Inflammatory macrophage treated with lipopolysaccharide for 1 hour (primary cell): ENCODE results near the gene SEC31A.
A peak's percentile ranks its signal among the peaks of the same experiment; 100 is the strongest.
"Not testable (repeated sequence)": the region's sequence is repeated elsewhere in the genome, so short reads cannot be mapped to it uniquely, and the experiment has no call there.

ENCODE experiments used
- DNase-seq, 2 donors: peaks; one replicate each; pipeline ENCODE4 v3.0.0-alpha.2; 2020 to 2022

SEC31A gene

DNA sequence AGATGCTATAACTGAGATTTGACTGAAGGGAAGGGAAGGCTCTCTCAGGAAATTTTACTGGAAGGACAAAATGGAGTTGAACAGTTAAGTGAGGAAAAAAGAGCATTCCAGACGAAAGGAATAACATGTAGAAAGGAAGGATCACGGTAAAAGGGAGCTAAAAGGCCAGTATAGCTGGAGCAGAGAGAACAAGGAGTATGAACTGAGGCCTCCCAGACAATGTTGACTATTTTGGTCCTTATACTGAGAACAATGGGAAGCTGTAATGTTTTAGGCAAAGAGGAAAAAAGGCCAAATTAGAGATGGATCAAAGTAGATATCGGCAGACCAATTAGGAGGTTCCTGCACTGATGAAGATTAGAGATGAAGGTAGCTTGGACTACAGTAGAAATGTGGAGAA, 65.5 kb downstream of the SEC31A start:
- DNase-seq: no peak

DNA sequence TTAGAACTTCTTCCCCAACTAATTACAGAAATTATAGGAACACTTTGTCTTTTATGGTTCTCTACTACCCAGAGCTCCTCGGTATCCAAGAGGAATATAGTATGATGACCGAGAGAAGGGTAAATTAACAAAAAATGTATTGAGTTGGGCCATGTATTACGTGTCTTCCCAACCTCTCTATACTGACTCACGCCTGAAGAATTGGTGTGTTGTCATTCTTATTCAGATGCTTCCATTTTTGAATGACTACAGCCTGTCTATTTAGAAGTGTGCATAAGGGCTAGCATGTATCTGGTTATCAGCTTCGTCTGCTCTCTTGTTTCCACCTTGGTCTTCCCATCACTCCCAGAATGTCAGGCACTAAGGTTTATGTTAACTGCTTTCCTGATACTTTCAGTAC, 67.9 kb downstream of the SEC31A start:
- no peak for DNase-seq

DNA sequence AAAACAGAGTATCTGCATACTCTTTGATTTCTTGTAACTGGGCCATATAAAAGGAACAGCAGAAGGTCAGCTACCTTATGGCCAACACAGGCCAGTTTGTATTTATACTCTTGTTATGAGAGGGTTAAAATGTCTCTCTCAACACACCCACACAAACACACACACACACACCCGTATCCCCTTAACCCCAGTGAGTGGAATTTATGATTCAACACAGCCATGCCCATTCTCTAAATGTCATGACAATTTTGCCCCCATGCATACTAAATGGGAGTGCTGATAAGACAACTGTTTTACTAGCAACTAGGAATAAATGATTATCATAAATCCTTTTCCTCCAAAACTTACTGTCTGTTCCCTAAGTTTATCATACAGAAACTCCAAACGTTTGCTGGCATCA, 70.3 kb downstream of the SEC31A start:
- no peak for DNase-seq

DNA sequence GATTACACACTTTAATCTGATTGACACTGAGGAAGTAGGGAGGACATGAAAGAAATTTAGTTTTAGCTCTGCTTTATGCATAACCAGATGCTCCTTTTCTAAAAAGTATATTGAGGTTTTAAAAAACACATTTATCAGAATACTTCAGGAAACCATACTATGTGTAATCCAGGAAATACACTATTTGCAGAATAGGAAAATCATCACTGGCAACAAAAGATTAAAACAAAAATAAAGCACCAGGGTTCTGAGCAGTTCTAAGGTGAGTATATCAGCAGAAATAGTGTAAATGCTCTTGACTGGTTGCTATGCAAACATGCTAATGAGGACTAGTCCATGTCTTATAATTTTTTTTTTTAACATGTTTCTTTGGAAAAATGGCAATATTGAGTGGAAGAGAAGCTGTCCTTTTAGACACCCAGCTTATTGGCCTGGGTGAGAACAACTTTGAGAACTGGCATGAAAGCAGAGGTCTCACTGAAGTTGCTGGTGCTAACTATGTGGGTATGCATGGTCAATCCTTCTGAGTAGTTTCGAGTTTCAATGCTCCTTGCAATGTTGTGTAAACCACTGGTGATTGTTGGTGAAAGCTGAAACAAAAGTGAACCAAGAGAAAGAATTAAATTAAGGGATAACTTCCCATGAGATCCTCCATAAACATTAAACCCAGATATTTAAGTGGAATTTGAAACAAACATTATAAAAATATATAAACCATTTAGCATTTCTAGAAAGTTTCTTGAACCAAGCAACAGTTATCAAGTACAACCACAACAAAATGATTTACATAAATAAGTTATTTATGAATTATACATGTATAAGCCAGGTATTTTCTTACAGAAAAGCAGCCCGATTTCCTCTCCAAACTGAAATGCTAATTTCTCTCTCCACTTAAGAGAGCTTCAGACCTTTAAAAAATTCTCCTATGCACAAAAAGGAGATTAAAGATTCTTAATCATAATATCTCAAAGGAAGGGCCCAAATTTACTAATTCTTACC, 72.0 kb downstream of the SEC31A start:
- no peak for DNase-seq

DNA sequence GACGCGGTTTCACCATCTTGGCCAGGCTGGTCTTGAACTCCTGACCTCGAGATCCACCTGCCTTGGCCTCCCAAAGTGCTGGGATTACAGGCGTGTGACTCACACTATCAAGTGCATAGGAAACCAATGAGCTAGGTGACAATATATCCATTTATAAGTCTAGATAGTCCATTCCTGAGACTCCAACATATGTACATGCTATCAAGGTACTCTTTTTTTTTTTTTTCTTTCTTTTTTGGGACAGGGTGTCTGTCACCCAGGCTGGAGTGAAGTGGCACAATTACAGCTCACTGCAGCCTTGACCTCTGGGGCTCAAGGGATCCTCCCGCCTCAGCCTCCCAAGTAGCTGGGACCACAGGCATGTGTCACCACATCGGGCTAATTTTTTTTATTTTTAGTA, 74.1 kb downstream of the SEC31A start:
- DNase-seq: not testable (repeated sequence)

DNA sequence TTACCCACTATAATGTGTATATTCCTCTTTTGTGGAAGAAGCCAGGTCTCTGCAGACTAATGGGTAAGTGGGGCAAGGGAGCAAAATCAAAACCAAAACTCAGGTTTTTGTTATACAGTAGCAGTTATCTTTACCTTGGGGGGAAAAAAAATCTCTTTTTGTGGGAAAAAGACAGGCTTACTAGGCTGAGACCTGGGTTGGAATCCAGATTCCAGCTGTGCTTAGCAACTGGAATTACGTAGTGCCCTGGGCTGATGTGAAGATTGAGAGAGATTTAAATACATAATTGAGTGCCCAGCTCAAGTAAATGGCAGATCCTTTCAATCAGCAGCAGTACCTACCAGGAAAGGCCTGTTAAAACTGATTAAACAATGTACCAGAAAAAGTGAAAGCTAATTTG, 76.9 kb downstream of the SEC31A start:
- DNase-seq: no peak

DNA sequence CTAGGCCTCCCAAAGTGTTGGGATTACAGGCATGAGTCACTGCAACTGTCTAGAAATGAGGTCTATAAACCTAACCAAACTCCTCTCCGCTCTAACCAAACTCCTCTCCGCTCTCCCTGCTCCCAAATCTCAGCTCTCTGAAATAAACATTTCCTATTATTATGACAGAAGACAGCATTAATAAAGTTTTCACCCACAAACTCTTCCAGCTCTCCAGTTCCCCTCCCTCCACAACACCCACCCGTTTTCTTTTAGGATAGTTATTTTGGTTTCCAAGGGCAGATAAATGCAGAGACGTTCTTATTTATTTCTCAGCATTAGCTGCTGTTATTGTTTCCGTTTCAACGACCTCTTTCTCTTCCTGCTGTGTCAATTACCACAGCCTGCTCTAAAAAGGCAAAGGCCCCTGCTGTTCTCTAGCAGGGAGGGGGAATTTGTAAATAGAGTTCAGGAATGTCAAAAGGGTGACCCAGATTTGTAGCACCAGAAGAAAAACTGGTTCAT, 79.1 kb downstream of the SEC31A start:
- no peak for DNase-seq

DNA sequence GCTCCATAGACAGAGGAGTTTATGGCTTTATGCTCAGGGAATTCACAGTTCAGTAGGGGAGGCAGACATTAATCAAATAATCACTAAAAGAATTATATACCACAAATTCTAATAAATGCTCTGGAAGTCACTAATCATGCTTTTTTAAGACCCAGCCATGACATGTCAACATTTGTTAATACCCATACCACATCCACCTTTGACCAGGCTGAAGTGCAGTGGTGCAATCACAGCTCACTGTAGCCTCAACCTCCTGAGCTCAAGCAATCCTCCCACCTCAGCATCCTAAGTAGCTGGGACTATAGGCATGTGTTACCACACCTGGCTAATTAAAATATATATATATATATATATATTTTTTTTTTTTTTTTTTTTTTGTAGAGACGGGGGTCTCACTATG, 79.6 kb downstream of the SEC31A start:
- DNase-seq: no peak

DNA sequence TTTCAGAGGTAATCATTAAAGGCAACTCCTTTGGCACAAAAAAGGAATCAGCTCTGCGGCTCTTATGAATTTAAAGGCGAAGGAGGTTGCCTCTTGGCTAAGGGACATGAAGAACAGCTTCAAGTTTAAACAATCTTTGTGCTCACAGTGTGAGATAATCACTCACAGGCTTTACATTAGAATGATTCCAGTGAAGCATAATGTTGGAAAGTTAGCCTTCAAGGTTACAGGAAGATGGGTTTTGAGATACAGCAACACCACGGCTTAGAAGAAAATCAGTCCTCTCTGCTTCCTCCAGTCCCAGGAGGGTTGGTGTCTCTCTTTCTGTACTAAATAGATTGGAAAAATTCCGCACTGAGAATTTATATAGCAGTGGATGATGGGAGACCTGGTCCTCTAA, 80.8 kb downstream of the SEC31A start:
- no peak for DNase-seq

DNA sequence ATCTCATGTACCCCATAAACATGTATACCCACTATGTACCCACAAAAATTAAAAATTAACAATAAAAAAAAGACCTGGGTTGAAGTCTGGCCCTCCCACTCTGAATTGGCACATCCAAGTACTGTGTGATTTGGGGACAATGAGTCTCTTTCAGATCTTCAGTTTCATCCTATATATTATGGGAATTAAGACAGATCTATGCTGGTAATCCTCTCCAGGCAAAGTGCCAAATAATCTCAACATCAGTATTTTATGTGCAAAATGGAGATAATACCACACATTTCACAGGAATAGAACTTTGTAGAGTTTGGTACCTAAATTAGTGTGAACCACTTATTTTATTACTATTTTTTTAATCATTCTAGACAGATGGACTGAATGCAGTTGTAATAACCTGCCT, 81.3 kb downstream of the SEC31A start:
- no peak for DNase-seq

DNA sequence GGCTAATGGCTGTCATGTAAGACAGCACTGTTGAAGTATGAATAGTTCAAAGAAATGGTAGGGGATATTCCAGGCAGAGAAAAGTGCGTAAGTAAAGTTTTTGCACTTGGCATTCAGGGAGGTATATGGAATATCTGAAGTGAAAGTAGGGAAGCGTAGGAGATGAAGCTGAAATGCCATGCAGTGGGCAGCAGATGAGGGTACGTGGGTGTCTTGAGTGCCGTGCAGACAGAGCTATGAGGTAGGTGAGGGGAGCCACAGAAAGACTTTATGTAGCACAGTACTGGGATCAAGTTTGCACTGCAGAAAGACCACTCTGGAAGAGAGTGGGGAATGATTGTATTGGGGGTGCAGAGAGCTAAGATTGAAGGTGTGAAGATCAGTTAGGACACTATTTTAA, 87.2 kb downstream of the SEC31A start:
- no peak for DNase-seq

DNA sequence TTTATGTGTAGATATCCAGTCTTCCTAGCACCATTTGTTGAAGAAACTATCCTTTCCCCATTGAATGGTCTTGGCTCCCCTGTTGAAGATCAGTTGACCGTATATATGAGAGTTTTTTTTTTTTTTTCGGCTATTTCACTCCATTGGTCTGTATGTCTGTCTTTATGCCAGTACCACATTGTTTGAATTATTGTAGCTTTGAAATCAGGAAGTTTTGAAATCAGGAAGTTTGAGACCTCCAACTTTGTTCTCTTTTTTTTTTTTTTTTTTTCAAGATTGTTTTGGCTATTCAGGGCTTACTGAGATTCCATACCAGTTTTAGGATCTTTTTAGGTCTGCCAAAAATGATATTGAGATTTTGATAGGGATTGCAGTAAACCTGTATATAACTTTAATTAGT, 88.0 kb downstream of the SEC31A start:
- DNase-seq: peak; percentile 30 to 37

DNA sequence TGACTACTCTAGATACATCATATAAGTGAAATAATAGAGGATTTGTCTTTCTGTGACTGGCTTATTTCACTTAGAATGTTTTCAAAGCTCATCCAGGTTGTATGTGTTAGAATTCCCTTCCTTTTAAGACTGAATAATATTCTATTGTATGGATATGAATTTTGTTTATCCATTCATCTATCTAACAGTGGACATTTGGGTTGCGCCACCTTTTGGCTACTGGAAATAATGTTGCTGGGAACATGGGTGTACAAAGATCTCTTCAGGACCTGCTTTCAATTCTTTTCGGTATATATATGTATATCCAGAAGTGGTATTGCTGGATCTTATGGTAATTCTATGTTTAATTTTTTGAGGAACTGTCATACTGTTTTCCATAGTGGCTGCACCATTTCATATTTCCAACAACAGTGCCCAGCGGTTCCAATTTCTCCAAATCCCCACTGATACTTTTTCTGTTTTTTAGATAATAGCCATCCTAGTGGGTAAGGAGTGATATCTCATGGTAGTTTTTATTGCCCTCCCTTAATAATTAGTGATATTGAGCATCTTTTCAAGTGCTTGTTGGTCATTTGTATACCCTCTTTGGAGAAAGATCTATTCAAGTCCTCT, 88.9 kb downstream of the SEC31A start:
- DNase-seq: no peak

DNA sequence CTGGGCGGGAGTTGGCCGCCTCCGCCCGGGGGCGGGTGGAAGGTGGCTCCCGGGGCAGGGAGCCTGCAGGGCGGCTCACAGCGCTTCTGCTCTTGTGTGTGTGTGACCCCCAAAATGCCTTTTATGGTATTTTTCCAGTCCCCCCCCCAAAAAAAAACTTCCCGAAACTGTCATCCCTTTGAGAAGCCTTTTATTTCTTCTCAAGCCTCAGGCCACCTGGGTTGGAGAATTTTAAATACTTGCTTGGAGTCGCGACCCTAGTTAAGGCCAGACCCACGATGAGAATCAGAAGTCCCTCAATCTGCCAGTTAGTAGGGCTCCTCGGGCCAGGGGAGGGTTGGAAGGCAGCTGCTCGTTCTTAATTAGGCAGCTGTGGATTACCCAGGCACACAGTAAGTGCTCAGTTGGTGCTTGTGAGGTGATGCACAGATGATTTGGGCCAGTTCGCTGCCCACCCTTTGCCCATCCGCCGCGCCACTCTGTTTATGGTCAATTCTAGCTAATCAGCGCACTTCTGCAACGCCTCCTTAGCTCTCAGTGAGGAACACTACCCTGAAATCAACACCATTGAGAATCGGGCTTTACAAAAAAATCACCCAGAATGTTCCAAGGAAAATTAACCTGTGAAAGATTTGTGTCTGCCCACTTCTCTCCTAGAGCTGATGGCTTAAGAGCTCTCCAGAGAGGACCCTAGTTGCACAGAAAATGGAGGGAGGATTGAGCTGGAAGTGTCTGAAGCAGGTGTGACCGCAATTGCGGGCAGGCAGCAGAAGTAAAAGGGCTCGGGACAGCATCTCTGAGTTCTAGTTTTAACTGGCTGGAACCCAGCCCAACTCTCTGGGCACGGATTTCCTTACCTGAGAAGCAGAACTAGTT, 91.7 kb downstream of the SEC31A start:
- DNase-seq: no peak

DNA sequence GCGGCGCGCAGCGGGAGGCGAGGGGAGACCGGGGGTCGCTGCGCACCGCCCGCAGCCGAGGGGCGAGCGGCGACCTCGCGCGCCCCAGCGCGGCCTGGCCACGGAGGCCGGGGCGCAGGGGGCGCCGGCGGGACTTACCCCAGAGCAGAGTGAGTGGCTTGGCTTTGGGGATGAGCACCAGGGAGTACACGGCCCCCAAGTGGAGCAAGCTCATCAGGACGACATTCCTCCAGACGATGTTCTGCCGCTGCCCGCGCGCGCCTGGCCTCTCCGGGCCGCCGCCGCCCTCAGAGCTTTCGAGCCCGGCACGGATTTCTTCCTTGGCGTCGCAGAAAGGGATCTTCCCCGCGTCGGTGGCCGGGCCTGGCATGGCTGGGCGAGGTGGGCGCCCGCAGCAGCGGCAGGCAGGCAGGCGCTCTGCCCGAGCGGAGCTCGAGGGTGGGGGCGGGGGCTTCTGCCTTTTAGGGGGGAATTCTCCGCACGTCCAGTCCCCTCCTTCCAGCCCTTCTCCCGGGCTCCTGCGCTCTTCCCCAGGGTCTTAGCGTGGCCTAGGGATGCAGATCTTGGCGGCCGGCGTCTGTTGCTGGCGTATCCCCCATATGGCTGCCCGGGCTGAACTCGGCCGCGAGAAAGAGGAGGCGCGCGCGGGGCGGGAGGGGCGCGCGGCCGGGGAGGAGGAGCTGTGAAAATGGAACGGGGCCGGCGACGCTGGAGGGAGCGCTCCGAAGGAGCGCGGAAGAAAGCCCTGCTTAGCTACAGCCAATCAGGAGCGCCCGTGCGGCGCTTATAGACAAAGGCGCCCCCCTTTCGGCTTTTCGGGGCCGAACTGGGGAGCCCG, 92.6 kb downstream of the SEC31A start, which contains the start of gene SCD5:
Gene SCD5, minus strand, starts transcription at position 629 of the 838 bp plus-strand sequence. Its CDS starts 259 bp downstream, at position 370.
- DNase-seq: peak in 1 of 2 donors; percentile 40

DNA sequence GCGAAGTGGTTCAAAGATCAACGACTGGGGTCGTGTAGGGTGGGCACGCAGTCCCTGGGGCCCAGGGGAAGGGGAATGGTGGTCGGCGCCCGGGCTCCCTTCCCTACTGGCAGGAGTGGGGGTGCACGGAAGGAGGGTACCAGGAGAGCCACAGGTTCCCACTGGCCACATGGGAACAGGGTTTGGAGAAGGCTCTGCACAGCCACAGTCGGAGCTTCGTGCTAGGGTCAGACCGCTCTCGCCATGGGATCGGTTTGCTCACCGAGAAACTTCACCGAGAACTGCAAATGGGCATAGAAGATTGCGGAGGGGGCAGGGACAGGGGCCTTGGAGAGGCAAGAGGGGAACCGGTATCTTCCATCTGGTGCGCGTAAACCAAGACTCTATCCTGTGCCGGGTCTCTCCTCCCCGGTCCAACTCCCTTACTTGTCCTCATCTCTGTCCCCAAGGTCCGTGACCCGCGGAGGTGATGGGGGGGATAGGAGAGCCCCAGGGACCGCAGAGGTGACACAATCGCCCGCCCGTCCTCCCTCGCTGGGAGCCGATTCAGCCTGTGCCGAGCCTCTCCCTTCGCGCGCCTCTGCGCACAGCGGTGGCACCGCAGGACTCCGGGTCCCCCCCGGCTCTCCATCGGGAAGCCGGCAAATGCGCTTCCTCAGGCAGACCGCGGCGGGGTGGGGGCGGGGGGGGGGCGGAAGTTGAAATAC, 93.4 kb downstream of the SEC31A start:
- no peak for DNase-seq

DNA sequence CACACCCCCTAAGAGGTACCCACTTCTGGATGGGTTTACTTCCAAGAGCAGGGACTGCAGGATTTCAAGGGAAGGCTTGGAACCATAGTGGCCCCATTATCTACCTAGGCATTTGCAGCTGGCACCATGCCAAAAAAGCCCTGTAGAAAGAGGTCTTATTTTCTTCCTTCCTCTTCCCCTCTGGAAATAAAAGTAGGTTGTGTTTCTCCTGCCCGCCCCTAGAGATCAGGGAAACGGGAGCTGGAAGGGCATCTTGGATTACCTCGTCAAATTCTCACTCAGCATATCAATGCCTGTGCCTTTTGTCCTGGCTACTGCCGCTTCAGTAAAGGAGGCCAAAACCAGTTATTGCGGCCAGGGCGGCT, 93.9 kb downstream of the SEC31A start:
- DNase-seq: no peak

DNA sequence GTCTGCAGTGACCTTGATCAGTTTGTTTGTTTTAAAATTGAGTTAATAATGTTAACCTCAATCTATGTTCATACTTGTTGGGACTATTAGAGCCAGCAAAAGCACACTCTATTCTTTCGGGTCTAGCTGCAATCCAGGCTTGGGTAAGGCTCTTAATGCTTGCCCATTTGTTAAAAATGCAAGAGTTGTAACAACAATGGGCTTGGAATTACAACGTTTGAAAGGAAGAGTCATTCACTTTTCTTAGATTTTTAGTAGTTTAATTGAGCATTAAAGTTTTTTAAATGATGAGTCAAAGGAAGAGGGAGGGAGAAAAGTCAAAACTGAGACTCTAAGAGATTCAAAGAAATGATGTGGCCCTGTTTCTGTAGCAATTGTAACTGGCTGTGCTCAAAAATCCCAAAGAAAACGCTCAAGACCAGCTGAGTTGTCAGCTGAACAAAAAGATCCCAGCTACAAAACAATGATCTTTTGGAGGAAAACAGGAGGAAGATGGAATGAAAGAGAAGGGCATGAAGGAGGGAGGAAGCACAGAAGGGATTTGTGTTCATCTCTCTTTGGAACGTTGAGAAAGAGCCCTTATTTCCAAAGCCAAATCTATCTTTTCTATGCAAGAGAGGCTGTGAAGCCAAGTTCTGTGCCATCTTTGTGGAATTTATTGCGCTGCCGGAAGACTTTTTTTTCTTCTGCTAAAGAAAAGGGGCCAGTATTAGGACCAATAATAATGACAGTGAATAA, 97.9 kb downstream of the SEC31A start:
- no peak for DNase-seq

DNA sequence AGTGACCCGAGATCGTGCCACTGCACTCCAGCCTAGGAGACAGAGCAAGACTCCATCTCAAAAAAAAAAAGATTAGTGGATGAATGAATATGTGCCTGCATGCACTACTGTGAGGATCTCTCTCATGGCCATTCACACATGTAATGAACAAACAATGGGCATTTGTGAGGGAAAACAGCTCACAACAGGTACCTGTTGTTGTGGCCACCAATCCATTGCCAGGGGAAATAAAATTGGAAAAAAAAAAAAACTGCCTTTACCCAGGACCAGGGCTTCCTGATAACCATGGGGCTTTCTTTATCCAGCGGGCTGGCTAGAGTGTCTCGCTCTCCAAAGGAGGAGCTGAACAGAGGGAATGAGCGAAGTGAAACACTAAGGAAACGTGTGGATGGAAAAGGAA, 99.8 kb downstream of the SEC31A start:
- DNase-seq: no peak

DNA sequence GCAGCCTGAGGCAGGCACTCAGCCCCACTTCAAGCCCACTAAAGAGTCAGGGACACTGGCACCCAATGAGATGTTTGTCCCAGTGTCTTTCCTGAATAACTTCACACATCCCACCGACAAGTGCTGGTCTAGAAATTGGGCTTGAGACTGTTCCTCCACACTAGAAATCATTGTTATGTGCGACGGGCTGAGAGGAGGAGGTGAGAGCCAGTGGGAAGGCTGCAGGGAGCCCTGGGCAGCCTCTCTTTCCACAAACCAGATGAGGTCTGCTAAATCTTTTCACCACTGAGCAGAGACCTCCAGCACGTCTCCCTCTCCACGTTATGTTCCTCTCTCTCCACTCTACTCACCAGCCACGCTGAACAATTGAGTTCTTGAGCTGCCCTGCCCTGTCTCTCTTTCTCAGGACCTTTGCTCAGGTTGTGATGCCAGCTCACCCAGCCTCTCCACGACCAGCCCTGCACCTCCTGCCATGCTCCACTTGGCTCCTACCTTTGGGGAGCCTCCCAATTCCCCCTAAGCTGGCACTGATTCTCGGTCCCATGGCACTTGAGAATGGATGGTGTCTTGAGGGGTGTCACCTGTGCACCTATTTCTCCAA, 100.8 kb downstream of the SEC31A start:
- DNase-seq: no peak
